ENCODE measurements around the gene TBC1D19. TPM values are rescaled to one million over a fixed set of nuclear protein-coding genes. Genes with fewer than 3 reads are reported as not detected.

TBC1D19 gene
- total RNA-seq, 4 donors from 2014 or later: 4.3 to 78.4 (median 6.2) TPM

DNA sequence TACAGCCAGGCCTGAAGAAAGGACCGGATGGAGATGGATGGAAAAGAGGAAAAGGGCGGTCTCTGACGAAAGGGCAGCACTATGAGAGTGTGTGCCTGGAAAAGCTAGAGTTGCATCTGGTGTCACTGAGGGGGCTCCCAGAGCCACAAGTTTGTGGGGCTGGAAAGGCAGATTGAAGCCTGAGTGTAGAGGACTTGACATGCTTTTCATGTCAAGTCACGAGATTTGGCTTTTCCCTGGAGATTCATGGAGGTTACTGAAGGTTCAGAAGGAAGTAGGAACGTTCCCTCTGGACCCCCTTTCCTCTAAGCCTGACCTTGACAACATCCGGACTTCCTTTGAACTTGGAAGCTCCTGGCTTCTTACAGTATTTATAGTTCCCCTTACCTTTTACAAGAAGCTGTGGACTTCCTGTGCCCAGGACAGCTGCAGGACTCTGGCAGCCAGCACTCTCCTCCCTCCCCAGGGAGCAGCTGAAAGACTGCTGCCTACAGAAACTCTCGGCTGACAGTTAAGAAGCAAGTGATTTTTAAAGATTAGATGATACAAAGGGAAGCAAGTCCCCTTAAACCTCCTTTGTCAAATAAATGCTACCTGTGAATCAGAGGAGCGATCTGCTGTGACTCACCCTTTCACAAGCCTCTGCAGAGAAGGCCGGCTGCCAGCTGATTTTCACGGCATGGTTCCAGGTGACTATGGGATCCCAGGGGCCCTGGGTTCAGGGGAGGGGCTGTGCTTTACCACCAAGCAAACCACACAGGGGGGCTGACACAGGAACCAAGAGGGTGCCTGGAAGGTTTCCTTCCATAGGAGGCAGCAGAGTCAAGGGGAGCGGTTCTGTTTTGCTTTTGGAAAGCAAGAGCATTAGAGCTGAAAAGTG, 203.8 kb downstream of the TBC1D19 start:
- Histone ChIP-seq H3K27ac (peak overlapping the region in 1 of 4 donors; percentile 3), H3K9me3 (no peaks in the 10 kb centered on the region), H3K36me3 (no peaks in the 10 kb centered on the region), H3K27me3 (no peaks in the 10 kb centered on the region), H3K4me1 (peaks cover 0 to 17% (median 0%) of the 10 kb centered on the region in 4 donors), H3K4me3 (no peak overlapping the region)
- peak in 2 of 3 donors; percentile 57 to 61 for DNase-seq
- TF ChIP-seq, protein P1, sequence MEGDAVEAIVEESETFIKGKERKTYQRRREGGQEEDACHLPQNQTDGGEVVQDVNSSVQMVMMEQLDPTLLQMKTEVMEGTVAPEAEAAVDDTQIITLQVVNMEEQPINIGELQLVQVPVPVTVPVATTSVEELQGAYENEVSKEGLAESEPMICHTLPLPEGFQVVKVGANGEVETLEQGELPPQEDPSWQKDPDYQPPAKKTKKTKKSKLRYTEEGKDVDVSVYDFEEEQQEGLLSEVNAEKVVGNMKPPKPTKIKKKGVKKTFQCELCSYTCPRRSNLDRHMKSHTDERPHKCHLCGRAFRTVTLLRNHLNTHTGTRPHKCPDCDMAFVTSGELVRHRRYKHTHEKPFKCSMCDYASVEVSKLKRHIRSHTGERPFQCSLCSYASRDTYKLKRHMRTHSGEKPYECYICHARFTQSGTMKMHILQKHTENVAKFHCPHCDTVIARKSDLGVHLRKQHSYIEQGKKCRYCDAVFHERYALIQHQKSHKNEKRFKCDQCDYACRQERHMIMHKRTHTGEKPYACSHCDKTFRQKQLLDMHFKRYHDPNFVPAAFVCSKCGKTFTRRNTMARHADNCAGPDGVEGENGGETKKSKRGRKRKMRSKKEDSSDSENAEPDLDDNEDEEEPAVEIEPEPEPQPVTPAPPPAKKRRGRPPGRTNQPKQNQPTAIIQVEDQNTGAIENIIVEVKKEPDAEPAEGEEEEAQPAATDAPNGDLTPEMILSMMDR (IDR thresholded peaks at IDR 0.05): peak in 4 of 6 experiments; percentile 21 to 47 (median 30)
- no peak for TF ChIP-seq POLR2A (IDR thresholded peaks at IDR 0.05)

DNA sequence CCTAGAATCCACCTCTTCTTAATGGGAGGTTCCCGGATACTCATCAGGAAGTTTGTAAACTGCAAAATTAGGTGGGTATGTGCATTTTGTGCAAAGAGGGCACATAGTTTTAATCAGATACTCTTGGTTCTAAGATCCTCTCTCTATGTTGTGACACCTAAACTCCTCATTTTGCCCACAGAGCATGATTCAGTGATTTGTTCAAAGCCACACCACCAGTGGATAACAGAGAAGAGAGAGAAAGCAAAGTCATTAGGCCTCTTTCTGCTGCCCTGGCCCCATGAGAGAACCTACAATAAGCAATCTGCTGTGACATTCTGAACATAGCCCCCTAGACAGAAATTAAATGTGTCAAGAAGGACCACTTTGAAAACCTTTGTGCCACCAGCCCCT, 204.5 kb downstream of the TBC1D19 start:
- no peak overlapping the region for H3K27ac ChIP-seq
- no peak for DNase-seq

DNA sequence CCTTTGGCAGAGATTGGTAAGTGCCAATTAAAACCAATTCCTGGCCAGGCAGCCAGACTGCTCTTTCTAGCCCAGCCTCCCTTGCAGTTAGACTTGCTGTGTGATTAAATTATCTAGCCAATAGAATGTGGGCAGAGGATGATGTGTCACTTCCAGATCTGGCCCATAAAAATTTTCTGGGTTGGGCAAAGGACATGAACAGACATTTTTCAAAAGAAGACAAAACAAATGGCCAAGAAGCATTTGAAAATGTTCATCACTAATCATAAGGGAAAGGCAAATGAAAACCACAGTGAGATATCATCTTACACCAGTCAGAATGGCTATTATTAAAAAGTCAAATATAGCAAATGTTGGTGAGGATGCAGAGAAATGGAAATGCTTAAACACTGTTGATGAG, 205.3 kb downstream of the TBC1D19 start:
- Histone ChIP-seq H3K27me3 (no peaks in the 10 kb centered on the region), H3K9me3 (no peaks in the 10 kb centered on the region), H3K4me3 (no peak overlapping the region), H3K4me1 (peaks cover 0 to 17% (median 0%) of the 10 kb centered on the region in 4 donors), H3K27ac (no peak overlapping the region), H3K36me3 (no peaks in the 10 kb centered on the region)
- no peak for DNase-seq
- no peak for TF ChIP-seq POLR2A (IDR thresholded peaks at IDR 0.05)
- TF ChIP-seq, protein P1 (IDR thresholded peaks at IDR 0.05): no peak

More for the DNA sequence above, 204.5 kb downstream of the TBC1D19 start:
- Histone ChIP-seq H3K27me3 (no peaks in the 10 kb centered on the region), H3K36me3 (no peaks in the 10 kb centered on the region), H3K4me3 (no peak overlapping the region), H3K4me1 (peaks cover 0 to 17% (median 0%) of the 10 kb centered on the region in 4 donors), H3K9me3 (no peaks in the 10 kb centered on the region)
- TF ChIP-seq POLR2A (IDR thresholded peaks at IDR 0.05): no peak
- TF ChIP-seq, protein P1 (IDR thresholded peaks at IDR 0.05): no peak

DNA sequence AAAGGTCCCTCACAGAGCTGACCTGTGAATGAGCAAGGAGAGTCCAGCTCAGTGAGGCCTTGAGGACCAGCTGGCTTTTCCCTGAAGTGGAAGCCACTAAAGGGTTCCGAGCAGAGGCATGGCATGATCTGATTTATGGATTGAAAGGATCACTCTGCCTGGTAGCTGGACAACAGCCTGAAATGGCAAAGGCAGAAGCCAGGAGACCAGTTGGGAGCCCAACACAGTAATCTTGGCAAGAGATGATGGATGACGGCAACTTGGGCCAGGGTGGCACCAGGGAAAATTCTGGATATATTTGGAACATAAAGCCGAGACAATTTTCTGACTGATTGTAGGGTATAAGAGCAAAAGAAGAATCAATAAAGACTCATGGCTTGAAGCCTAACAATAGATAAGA, 207.5 kb downstream of the TBC1D19 start:
- Histone ChIP-seq H3K36me3 (no peaks in the 10 kb centered on the region), H3K4me1 (peaks cover 0 to 17% (median 0%) of the 10 kb centered on the region in 4 donors), H3K27me3 (no peaks in the 10 kb centered on the region), H3K27ac (no peak overlapping the region), H3K9me3 (no peaks in the 10 kb centered on the region), H3K4me3 (no peak overlapping the region)
- TF ChIP-seq, protein P1 (IDR thresholded peaks at IDR 0.05): no peak
- no peak for TF ChIP-seq POLR2A (IDR thresholded peaks at IDR 0.05)
- DNase-seq: no peak

DNA sequence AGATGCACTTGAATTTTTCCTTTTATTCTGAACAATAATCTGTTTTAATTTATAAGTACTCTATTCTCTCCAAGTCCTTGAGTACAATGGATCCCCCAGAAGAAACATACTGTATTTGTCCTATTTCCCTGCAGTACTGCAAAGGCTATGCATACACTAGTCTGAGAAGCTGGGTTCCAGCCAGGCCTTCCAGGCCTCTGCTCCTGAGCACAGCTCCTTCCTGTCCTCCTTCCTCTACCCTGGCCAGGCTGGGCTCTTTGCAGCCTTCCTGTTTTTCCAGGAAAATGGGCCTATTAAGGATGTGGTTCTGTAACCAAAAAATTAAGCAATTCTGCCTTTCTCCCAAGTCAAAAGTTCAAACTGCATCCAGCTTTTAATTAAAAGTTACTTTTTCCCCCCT, 208.8 kb downstream of the TBC1D19 start:
- Histone ChIP-seq H3K4me3 (no peak overlapping the region), H3K27me3 (no peaks in the 10 kb centered on the region), H3K36me3 (no peaks in the 10 kb centered on the region), H3K9me3 (no peaks in the 10 kb centered on the region), H3K27ac (no peak overlapping the region), H3K4me1 (peaks cover 0 to 10% (median 0%) of the 10 kb centered on the region in 4 donors)
- no peak for DNase-seq
- TF ChIP-seq POLR2A (IDR thresholded peaks at IDR 0.05): no peak
- TF ChIP-seq, protein P1 (IDR thresholded peaks at IDR 0.05): no peak
